RPMI8226 (cell line): ENCODE results near the gene SLC47A1.

Experiments
- DNase-seq: peaks from one replicate; pipeline ENCODE4 v3.0.0-alpha.2; 2015

Gene SLC47A1

GRCh38 chr17:19614900-19615299 lies 81.2 kb downstream of the SLC47A1 start:
- no peak for DNase-seq

GRCh38 chr17:19618015-19618414 lies 84.4 kb downstream of the SLC47A1 start:
- DNase-seq = no peak

DNA sequence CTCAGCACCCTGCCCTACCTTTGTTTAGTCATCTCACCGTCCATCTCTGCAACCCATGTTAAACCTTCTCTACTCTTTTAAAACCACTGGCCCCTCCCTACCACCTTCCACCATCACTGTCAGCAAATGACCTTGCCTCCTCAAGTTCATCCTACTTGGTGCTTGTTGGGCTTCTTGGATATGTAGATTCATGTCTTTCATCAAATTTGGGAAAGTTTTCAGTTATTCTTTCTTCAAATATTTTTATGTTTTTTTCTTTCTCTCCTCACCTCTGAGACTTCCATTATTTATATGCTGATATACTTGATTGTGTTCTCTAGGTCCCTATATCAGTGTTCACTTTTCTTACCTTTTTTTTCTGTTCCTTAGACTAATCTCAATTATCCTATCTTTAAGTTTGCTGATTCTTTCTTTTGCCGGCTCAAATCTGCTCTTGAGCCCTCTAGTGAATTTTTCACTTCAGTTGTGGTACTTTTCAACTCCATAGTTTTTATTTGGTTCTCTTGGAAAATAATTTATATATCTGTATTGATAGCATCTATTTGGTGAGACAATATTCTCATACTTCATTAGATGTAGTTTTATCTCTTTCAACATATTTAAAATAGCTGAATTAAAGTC lies 86.2 kb downstream of the SLC47A1 start:
- no peak for DNase-seq

- no peak for DNase-seq
Measured at GRCh38 chr17:19621697-19622096, 88.0 kb downstream of the SLC47A1 start.

- no peak for DNase-seq
Measured at GRCh38 chr17:19626079-19626478, 92.4 kb downstream of the SLC47A1 start.
